Retina (tissue), 1 donor: Measurements from ENCODE around the gene TP63.

Source experiments
- DNase-seq: peaks from one replicate; pipeline ENCODE4 v3.0.0-alpha.2; 2016

TP63 gene

DNA sequence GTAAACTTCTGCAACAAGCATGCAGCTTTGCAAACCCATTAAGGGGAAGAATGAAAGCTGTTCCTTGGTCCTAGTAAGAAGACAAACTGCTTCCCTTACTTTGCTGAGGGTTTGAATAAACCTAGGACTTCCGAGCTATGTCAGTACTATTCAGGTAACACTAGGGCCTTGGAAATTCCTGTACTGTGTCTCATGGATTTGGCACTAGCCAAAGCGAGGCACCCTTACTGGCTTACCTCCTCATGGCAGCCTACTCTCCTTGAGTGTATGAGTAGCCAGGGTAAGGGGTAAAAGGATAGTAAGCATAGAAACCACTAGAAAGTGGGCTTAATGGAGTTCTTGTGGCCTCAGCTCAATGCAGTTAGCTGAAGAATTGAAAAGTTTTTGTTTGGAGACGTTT is 265.3 kb downstream of the TP63 start:
- no peak for DNase-seq

DNA sequence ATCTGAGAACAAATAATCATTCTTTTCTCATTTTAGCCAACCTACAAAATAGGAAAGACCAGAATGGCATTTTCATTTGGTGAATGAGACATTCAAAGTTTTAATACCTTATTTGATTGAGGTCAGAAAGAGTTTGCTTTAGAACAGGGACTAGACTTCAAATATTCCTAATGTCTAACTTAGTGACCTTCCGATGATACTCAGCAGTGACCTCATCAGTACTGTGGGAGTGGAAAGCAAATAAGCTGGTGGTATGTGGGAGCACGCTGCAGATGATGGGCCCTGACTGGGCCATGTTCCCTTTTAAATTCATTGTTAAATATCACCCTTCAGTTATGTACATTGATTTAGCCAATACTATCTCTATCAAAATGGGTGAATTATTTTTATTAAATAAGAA is 266.2 kb downstream of the TP63 start:
- DNase-seq, result no peak

DNA sequence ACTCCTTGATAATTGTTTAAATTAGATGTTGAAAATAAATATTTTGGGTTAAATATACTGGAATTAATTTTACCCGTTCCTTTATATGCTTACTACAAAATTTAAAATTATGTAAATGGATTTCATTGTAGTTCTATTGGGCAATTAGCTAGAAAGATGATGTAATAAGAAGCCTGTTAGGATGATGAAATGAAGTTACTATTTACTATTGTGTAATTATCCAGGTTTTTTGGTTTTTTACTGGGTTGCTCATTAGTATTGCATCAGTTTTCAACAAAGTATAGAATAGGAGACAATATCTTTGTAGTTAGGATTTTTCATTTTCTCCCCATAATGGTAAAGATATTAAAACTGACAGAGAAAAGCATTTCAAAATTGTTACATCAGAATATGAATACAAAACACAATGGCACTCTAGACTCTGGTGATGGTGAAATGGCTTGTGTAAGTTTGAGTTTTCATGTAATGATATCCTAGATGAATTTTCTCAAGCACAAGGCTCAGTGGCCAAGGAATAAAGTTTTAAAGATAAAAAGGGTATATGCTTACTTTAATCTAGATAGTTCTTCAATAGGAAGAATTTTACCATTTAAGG is 267.5 kb downstream of the TP63 start:
- no peak for DNase-seq

- DNase-seq, result no peak
Observed at GRCh38 chr3:189899186-189899585, 268.0 kb downstream of the TP63 start.

- no peak for DNase-seq
Observed at GRCh38 chr3:189900578-189900977, 269.4 kb downstream of the TP63 start.

DNA sequence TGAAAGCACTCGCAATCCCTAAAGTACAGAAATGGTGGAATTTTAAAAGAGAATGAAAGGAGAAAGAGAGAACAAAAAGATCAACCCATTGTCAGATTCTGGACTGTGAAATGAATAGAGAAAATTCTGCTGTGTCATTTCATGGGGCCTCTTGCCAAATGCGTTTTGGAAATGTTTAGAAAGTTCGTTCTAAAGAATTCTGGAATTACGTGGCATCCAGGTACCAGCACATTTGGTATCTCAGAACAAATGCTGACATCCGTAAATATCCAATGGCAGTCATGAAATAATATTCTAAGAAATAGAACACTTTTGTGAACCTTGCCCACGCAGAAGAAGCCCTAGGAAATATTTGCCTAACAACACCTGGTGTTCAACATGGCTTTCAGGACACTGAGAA is 270.3 kb downstream of the TP63 start:
- no peak for DNase-seq

- DNase-seq, result no peak
Observed at GRCh38 chr3:189902230-189903186, 271.3 kb downstream of the TP63 start.

DNA sequence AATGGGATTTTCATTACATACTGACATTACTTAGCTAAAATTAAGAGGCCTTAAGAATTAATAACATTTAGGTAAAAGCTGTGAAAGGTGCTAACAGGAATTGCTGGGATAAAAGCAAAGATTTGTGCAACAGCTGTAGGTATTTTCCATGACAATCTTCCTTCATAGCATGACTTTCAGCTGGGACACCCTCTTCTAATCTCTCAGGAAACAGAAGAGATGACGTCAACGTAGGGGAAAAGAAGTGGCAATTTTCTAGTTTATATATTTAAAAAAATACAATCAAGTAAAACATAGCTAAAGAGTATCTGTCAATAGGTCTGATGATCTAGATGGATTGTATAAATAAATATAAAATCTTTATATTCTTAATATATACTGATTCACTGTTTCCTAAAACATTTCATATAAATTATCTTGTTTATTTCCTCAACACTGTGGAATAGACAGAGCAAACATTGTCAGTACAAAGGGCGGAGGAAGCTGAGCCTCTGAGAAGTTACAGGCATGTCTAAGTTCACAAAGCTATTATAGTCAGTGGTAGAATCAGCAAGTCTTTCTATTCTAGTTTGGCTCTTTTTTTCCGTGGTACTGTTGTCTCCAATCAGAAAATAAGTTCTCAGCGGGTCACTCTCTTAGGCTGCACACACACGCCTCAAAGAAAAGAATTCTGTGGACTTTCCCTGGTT is 272.5 kb downstream of the TP63 start:
- no peak for DNase-seq

DNA sequence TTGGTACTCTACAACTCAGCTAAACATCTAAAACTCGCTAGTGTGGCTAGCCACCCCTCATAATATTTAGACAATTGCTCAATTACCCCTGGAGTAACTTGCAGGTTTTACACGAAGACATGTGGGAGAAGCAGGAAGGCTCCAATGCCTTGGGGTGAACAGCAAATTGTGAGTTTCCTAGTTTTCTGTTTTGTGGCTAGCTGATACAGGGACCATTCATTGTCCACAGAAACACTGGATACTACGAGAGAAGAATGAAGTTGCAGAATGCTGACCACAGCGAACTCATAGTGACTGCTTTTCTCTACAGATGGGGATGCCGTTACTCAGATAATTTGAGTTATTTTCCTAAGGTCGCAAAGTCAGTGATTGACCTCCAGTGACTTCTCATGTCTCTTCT is 276.6 kb downstream of the TP63 start:
- DNase-seq, result no peak

DNA sequence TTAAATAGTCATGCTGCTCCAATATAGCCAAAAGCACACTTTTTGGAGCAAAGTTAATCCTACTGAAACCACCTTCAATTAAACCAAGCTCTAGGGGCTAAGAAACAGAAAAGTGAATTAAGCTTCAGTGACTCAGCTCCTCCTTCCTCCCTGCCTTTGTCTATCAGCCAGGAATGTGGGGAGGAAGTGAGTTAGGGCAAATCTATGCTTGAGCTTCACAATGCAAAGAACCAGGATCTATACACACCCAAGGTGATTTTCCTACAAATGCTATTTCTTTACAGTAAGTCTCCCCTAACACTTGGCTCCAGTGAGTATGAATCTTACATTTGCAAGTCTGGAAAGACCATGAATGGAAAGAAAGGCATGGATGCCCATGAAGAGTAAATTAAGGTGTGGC is 277.5 kb downstream of the TP63 start:
- no peak for DNase-seq

DNA sequence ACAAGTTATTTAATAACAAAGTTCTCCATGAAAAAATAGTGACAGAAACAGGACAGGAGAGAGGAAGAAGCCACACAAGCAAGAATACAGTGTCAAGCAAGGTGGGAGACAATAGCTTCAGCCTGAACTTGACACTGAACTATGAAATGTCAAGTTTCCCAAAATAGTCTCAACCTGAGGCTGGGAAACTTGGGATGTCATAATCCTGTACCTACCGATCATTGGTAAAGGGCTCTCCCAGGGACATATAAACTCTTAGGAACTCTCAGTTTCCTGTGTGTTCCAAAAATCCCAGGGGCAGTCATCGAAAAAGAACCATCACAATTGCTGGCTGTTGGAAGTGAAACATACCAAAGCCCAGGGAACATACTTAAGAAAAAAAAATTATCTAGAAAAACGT is 277.9 kb downstream of the TP63 start:
- DNase-seq, result no peak

DNA sequence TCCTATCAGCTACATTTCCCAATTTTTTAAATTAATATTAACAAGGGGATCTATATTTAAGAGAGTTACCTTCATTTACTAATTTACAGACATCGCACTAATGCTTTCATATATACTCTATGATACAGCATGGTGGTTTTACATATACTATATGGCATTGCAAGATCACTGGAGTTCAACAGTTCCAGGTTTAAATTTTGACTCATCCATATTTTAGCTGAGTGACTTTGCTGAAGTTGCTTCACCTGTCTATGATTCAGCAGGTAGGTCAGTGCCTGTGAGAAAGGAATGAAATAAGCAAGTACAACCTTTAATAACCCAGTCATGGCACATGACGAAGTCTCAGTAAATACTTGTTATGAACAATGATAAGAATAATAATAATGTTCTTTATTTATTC is 278.4 kb downstream of the TP63 start:
- DNase-seq, result no peak

DNA sequence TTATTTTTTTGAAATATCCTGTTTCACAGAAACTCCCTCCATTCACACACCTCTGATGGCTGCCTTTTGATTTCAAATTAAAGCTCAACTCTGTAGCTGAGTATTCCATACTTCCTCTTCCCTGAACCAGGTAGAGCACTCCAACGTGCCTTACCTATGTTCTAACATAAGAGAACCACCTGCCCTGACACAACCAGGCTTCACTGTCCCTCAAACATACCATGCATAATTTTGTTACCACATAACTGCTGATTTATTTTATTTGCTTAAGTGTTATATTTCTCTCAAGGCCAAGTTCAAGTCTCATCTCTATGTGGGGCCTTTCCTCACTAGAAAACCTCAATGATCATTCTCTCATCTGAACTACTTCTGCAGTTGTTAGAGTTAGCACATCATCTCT is 279.8 kb downstream of the TP63 start:
- DNase-seq, result no peak

- no peak for DNase-seq
Observed at GRCh38 chr3:189914799-189915198, 283.6 kb downstream of the TP63 start.

- DNase-seq, result no peak
Observed at GRCh38 chr3:189921770-189922169, 290.6 kb downstream of the TP63 start.

DNA sequence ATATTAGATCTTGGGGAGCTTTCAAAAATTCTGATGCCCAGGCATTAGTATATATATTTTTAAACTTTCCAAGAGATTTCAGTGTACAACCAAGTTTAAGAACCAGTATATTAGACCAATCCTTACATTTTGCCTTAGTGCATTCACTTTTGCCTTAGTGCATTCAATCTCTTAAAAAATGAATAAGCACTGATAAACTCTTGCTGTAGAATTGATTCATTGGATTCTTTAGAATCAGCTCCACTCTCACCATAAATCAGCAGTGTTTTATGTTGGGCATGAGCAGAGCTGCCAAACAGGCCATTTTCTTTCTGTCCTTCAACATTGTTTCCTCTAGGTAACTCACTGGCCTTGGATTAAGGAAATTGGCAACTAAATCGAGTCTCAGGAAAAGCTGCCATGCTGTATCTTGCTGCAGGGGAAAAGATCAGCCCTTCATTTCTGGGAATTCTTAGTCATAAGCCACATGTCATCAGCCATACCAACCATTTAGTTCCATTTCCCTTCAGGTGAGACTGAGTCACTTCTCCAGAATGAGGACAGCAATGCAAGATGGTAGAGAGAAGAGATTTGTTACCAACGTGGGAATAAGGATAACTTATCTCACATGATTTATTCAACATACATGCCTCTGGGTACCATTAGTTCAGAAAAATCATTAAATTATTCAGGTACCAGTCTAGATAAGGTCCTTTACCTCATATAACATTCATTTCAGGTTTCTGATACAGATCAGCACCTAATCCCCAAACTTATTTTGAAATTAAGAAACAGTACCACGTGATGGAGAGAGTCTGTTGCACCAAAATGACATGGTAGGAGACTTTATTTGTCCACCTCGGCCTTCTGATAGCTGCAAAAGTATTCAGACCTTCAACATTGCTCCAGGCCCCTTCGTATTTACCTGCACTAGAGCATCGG is 297.0 kb downstream of the TP63 start:
- DNase-seq, result no peak

DNA sequence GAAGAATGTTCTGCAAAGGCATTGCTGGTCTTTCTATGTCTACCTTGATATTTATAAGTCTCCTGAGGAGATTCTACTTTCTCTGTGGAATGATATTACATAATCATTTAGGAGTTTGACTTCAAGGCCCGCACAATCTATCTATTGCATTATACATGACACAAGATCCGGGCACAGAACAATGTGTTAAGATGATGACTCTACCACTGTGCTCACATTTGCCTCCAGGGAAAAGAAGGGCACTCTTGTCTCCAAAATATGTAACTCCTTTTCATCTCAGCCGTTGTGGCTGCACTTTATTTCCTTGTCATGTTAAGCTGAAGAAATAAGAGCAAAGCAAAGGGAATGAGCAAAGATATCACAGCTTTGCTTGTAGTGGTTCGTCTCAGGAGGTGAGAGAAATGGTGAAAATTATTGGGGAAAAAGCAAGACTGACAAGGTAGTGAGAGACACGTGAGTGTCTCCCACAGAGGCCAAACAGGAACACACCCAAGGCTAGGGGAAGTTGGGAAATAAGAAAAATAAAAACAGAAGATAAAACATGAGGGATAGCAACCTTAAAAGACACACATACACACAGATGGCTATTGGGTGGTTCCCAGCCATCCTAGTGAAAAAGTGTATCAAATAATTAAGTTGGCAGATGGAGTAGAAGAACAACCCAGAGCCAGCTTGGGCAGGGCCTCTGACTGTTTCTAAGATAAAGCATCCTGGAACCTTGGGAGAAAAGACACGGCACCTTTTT is 305.2 kb downstream of the TP63 start:
- no peak for DNase-seq

GRCh38 chr3:189937302-189938127 is 306.3 kb downstream of the TP63 start:
- no peak for DNase-seq

- no peak for DNase-seq
Observed at GRCh38 chr3:189941125-189941524, 309.9 kb downstream of the TP63 start.

GRCh38 chr3:189941679-189942078 is 310.5 kb downstream of the TP63 start:
- DNase-seq, result no peak

DNA sequence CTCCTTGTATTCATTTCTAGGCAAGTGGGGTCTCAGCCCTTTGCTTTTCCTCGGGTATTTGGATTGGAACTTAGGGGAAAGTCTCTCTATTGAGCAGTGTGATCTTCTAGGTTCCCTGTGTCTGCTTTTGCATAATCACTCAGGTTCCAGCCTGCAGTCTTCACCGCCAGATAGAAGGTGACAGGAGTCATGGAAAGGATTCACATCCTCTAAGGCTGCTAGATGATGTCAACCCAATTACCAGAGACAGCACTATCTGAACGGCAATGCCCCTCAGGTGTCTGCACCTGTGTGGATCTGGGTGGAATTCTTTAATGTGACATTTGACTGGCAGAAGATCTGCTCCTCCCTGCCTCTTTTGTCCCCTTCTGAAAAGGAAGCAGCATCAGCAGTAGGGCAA is 311.8 kb downstream of the TP63 start:
- no peak for DNase-seq
